ENCODE data around the gene DEPDC5. TPM values are rescaled to one million over a fixed set of nuclear protein-coding genes. Genes with fewer than 3 reads are reported as not detected.

The DEPDC5 gene
- total and polyA plus RNA-seq, 2 of the 8 experiments (the other 6 are each of a cell fraction or from before 2014, with no cell fraction given) = 18.3 to 26.5 TPM

GRCh38 chr22:31901388-31902137 is 147.7 kb downstream of the DEPDC5 start (continued):
- TF ChIP-seq, protein P1, sequence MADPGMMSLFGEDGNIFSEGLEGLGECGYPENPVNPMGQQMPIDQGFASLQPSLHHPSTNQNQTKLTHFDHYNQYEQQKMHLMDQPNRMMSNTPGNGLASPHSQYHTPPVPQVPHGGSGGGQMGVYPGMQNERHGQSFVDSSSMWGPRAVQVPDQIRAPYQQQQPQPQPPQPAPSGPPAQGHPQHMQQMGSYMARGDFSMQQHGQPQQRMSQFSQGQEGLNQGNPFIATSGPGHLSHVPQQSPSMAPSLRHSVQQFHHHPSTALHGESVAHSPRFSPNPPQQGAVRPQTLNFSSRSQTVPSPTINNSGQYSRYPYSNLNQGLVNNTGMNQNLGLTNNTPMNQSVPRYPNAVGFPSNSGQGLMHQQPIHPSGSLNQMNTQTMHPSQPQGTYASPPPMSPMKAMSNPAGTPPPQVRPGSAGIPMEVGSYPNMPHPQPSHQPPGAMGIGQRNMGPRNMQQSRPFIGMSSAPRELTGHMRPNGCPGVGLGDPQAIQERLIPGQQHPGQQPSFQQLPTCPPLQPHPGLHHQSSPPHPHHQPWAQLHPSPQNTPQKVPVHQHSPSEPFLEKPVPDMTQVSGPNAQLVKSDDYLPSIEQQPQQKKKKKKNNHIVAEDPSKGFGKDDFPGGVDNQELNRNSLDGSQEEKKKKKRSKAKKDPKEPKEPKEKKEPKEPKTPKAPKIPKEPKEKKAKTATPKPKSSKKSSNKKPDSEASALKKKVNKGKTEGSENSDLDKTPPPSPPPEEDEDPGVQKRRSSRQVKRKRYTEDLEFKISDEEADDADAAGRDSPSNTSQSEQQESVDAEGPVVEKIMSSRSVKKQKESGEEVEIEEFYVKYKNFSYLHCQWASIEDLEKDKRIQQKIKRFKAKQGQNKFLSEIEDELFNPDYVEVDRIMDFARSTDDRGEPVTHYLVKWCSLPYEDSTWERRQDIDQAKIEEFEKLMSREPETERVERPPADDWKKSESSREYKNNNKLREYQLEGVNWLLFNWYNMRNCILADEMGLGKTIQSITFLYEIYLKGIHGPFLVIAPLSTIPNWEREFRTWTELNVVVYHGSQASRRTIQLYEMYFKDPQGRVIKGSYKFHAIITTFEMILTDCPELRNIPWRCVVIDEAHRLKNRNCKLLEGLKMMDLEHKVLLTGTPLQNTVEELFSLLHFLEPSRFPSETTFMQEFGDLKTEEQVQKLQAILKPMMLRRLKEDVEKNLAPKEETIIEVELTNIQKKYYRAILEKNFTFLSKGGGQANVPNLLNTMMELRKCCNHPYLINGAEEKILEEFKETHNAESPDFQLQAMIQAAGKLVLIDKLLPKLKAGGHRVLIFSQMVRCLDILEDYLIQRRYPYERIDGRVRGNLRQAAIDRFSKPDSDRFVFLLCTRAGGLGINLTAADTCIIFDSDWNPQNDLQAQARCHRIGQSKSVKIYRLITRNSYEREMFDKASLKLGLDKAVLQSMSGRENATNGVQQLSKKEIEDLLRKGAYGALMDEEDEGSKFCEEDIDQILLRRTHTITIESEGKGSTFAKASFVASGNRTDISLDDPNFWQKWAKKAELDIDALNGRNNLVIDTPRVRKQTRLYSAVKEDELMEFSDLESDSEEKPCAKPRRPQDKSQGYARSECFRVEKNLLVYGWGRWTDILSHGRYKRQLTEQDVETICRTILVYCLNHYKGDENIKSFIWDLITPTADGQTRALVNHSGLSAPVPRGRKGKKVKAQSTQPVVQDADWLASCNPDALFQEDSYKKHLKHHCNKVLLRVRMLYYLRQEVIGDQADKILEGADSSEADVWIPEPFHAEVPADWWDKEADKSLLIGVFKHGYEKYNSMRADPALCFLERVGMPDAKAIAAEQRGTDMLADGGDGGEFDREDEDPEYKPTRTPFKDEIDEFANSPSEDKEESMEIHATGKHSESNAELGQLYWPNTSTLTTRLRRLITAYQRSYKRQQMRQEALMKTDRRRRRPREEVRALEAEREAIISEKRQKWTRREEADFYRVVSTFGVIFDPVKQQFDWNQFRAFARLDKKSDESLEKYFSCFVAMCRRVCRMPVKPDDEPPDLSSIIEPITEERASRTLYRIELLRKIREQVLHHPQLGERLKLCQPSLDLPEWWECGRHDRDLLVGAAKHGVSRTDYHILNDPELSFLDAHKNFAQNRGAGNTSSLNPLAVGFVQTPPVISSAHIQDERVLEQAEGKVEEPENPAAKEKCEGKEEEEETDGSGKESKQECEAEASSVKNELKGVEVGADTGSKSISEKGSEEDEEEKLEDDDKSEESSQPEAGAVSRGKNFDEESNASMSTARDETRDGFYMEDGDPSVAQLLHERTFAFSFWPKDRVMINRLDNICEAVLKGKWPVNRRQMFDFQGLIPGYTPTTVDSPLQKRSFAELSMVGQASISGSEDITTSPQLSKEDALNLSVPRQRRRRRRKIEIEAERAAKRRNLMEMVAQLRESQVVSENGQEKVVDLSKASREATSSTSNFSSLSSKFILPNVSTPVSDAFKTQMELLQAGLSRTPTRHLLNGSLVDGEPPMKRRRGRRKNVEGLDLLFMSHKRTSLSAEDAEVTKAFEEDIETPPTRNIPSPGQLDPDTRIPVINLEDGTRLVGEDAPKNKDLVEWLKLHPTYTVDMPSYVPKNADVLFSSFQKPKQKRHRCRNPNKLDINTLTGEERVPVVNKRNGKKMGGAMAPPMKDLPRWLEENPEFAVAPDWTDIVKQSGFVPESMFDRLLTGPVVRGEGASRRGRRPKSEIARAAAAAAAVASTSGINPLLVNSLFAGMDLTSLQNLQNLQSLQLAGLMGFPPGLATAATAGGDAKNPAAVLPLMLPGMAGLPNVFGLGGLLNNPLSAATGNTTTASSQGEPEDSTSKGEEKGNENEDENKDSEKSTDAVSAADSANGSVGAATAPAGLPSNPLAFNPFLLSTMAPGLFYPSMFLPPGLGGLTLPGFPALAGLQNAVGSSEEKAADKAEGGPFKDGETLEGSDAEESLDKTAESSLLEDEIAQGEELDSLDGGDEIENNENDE (IDR thresholded peaks at IDR 0.05; ENCODE audit: insufficient replicate concordance, low read length) = no peak
- TF ChIP-seq SUZ12 (IDR thresholded peaks at IDR 0.05; ENCODE audit: low read length) (no peak), YY1 (IDR thresholded peaks at IDR 0.05; ENCODE audit: low read depth, low read length) (no peak)
